H9 (cell line): ENCODE results near the gene GRIK1. TPM values are rescaled to one million over a fixed set of nuclear protein-coding genes. Genes with fewer than 3 reads are reported as not detected.

ENCODE experiments used
- DNase-seq: peaks from one replicate; pipeline ENCODE4 v3.0.0-alpha.2; 2017
- H2AFZ ChIP-seq: one replicate; pipeline ENCODE4 v1.6.1; 2013; ENCODE audit warnings: mild to moderate bottlenecking, low read length, control low read depth, moderate library complexity
- H2AK5ac ChIP-seq: 2 replicates; pipeline ENCODE4 v1.6.1; 2013; ENCODE audit warnings: low read length, control low read depth, mixed read lengths; ENCODE audit not compliant: insufficient read length
- H2BK120ac ChIP-seq: one replicate; pipeline ENCODE4 v1.6.1; 2013; ENCODE audit warnings: low read depth, mild to moderate bottlenecking, low read length, control low read depth, inconsistent platforms; ENCODE audit not compliant: poor library complexity, severe bottlenecking
- H2BK12ac ChIP-seq: 2 replicates; pipeline ENCODE4 v1.6.1; 2013; ENCODE audit warnings: low read length, control low read depth, mixed read lengths, low read depth; ENCODE audit not compliant: insufficient read length
- H2BK15ac ChIP-seq: 2 replicates; pipeline ENCODE4 v1.6.1; 2013; ENCODE audit warnings: low read depth, low read length, control low read depth
- H2BK20ac ChIP-seq: one replicate; pipeline ENCODE4 v1.6.1; 2013; ENCODE audit warnings: low read depth, mild to moderate bottlenecking, low read length, control low read depth, inconsistent platforms; ENCODE audit not compliant: poor library complexity, severe bottlenecking
- H2BK5ac ChIP-seq: 2 replicates; pipeline ENCODE4 v1.6.1; 2013; ENCODE audit warnings: low read length, control low read depth, mixed read lengths; ENCODE audit not compliant: insufficient read length
- H3K14ac ChIP-seq: 2 replicates; pipeline ENCODE4 v1.6.1; 2013; ENCODE audit warnings: low read length, control low read depth; ENCODE audit not compliant: insufficient read depth
- H3K18ac ChIP-seq: 2 replicates; pipeline ENCODE4 v1.6.1; 2013; ENCODE audit warnings: low read depth, mild to moderate bottlenecking, mixed read lengths, low read length, control low read depth; ENCODE audit not compliant: insufficient read length
- H3K23ac ChIP-seq: 2 replicates; pipeline ENCODE4 v1.6.1; 2013; ENCODE audit warnings: low read length, control low read depth, mixed read lengths, low read depth; ENCODE audit not compliant: insufficient read length
- H3K23me2 ChIP-seq: 2 replicates; pipeline ENCODE4 v1.6.1; 2013; ENCODE audit warnings: low read depth, mild to moderate bottlenecking, mixed read lengths, low read length, control low read depth; ENCODE audit not compliant: insufficient read length, poor library complexity, severe bottlenecking
- H3K27ac ChIP-seq: 2 replicates; pipeline ENCODE4 v1.5.1; 2013; ENCODE audit warnings: low read length, control low read depth, mixed read lengths, low read depth; ENCODE audit not compliant: insufficient read length
- H3K27me3 ChIP-seq: 2 replicates; pipeline ENCODE4 v1.6.1; 2013; ENCODE audit warnings: low read length, control low read depth, inconsistent platforms; ENCODE audit not compliant: insufficient read depth
- H3K4ac ChIP-seq: 2 replicates; pipeline ENCODE4 v1.6.1; 2013; ENCODE audit warnings: low read depth, mild to moderate bottlenecking, control low read depth, inconsistent platforms, low read length, moderate library complexity
- H3K4me1 ChIP-seq: 2 replicates; pipeline ENCODE4 v1.6.1; 2013; ENCODE audit warnings: low read length, control low read depth, inconsistent platforms; ENCODE audit not compliant: insufficient read depth
- H3K4me2 ChIP-seq: 2 replicates; pipeline ENCODE4 v1.6.1; 2013; ENCODE audit warnings: low read length, control low read depth, mixed read lengths; ENCODE audit not compliant: insufficient read length, insufficient read depth
- H3K56ac ChIP-seq: 2 replicates; pipeline ENCODE4 v1.6.1; 2013; ENCODE audit warnings: low read depth, mild to moderate bottlenecking, mixed read lengths, low read length, control low read depth; ENCODE audit not compliant: insufficient read length
- H3K79me1 ChIP-seq: 2 replicates; pipeline ENCODE4 v1.6.1; 2013; ENCODE audit warnings: low read depth, mild to moderate bottlenecking, moderate library complexity, low read length, control low read depth, inconsistent platforms; ENCODE audit not compliant: insufficient read depth, poor library complexity, severe bottlenecking
- H3K79me2 ChIP-seq: 2 replicates; pipeline ENCODE4 v1.6.1; 2013; ENCODE audit warnings: low read length, control low read depth, inconsistent platforms; ENCODE audit not compliant: insufficient read depth
- H3K9ac ChIP-seq: 2 replicates; pipeline ENCODE4 v1.6.1; 2013; ENCODE audit warnings: low read length, control low read depth, mixed read lengths; ENCODE audit not compliant: insufficient read length; ENCODE audit errors: extremely low read depth
- H3K9me3 ChIP-seq: one replicate; pipeline ENCODE4 v1.6.1; 2013; ENCODE audit warnings: low read depth, low read length, inconsistent platforms; ENCODE audit not compliant: control insufficient read depth
- H3T11ph ChIP-seq: one replicate; pipeline ENCODE4 v1.6.1; 2013; ENCODE audit warnings: mild to moderate bottlenecking, low read length, control low read depth, inconsistent platforms
- H4K20me1 ChIP-seq: one replicate; pipeline ENCODE4 v1.6.1; 2013; ENCODE audit not compliant: control insufficient read depth, insufficient read length, insufficient read depth
- H4K5ac ChIP-seq: 2 replicates; pipeline ENCODE4 v1.6.1; 2013; ENCODE audit warnings: low read depth, mild to moderate bottlenecking, mixed read lengths, low read length, control low read depth; ENCODE audit not compliant: insufficient read length
- H4K8ac ChIP-seq: replicated peaks from 2 replicates; pipeline ENCODE4 v1.6.1; 2013; ENCODE audit warnings: low read length, control low read depth, mixed read lengths, low read depth; ENCODE audit not compliant: insufficient read length
- H4K91ac ChIP-seq: 2 replicates; pipeline ENCODE4 v1.6.1; 2013; ENCODE audit warnings: low read depth, mild to moderate bottlenecking, moderate library complexity, mixed read lengths, low read length, control low read depth; ENCODE audit not compliant: insufficient read length
- H3K27ac Mint-ChIP-seq, 3 experiments: 2 replicates in 2 of 3; 3 replicates in 1 of 3; pipeline ENCODE4 v1.8.0; 2020 to 2021; ENCODE audit warnings: mixed read lengths in 3 of 3, mild to moderate bottlenecking in 1 of 3, moderate library complexity in 1 of 3
- H3K27me3 Mint-ChIP-seq: 2 replicates; pipeline ENCODE4 v1.8.0; 2021; ENCODE audit warnings: low read depth, mild to moderate bottlenecking, moderate library complexity, mixed read lengths
- H3K36me3 Mint-ChIP-seq, 3 experiments: 2 replicates in 2 of 3; 3 replicates in 1 of 3; pipeline ENCODE4 v1.8.0; 2020 to 2021; ENCODE audit warnings: low read depth in 3 of 3, mixed read lengths in 3 of 3; ENCODE audit not compliant: insufficient read depth in 1 of 3
- H3K4me1 Mint-ChIP-seq, 2 experiments: 2 replicates each; pipeline ENCODE4 v1.8.0; 2020; ENCODE audit warnings: mixed read lengths in 2 of 2
- H3K4me3 Mint-ChIP-seq, 2 experiments: 2 replicates in 1 of 2; 3 replicates in 1 of 2; pipeline ENCODE4 v1.8.0; 2020 to 2021; ENCODE audit warnings: mild to moderate bottlenecking in 2 of 2, mixed read lengths in 2 of 2, moderate library complexity in 1 of 2
- H3K9me3 Mint-ChIP-seq, 2 experiments: 2 replicates in 1 of 2; 3 replicates in 1 of 2; pipeline ENCODE4 v1.8.0; 2020; ENCODE audit warnings: mild to moderate bottlenecking in 2 of 2, mixed read lengths in 2 of 2, moderate library complexity in 1 of 2
- CTCF ChIP-seq: fragments of 200-600 bp; sonication (generic); conservative IDR thresholded peaks from 3 replicates; pipeline ENCODE4 v1.8.0; 2021; ENCODE audit warnings: antibody characterized with exemption, mild to moderate bottlenecking
- WGBS: extraction: QIAGEN DNeasy Blood & Tissue Kit; methylation state at CpG from one replicate; pipeline ENCODE4 v1.1.7; 2013; ENCODE audit warnings: missing lambda C conversion rate, low lambda C conversion rate, mixed read lengths; ENCODE audit not compliant: insufficient read length; ENCODE audit errors: extremely low coverage; 5-methylcytosine and 5-hydroxymethylcytosine counted together
- total RNA-seq: library from RNA; stranded (reverse); gene quantifications from 2 replicates; pipeline ENCODE4 v1.2.1, GENCODE V29; 2021

The GRIK1 gene
- total RNA-seq, 1 experiment from 2014 or later: not detected

DNA sequence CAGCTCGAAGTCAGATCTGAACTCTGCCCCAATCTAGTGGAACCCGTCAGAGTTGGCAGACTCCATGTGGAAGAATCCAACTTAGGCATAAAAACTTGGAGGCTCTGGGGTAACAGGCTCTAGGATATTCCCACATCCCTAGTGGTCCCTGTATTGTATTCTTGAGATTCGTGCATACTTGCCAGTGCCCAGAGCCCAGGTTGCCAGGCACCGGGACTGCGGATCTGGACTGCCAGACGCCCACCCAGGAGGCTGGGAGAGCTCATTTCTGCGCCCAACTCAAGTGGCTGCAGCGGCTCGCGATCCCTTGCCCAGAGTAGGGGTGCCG is 1.1 kb downstream of the GRIK1 start:
- H2BK20ac ChIP-seq: no peak overlapping the region
- H2BK15ac ChIP-seq: no peak overlapping the region
- no peak overlapping the region for H3K56ac ChIP-seq
- H3K79me2 ChIP-seq: no peaks in the 10 kb centered on the region
- peaks cover 9 to 14% of the 10 kb centered on the region in 2 experiments for H3K4me1 Mint-ChIP-seq
- H3K9me3 Mint-ChIP-seq: no peaks in the 10 kb centered on the region
- no peak overlapping the region for H2BK120ac ChIP-seq
- H3K23ac ChIP-seq: no peak overlapping the region
- no CpG with 5 or more reads among the region's 11 CpGs for WGBS
- no peak overlapping the region for H2AFZ ChIP-seq
- no peak overlapping the region for H2BK12ac ChIP-seq
- H4K91ac ChIP-seq: no peak overlapping the region
- no peak overlapping the region for H3K14ac ChIP-seq
- no peak overlapping the region for H3K27ac Mint-ChIP-seq
- H3K4me1 ChIP-seq: no peaks in the 10 kb centered on the region
- no peak overlapping the region for H3K27ac ChIP-seq
- H3K36me3 Mint-ChIP-seq: no peaks in the 10 kb centered on the region
- no peak for DNase-seq
- H3K79me1 ChIP-seq: no peaks in the 10 kb centered on the region
- peaks cover 88% of the 10 kb centered on the region for H3K27me3 Mint-ChIP-seq
- no peak overlapping the region for H4K8ac ChIP-seq
- no peak for TF ChIP-seq CTCF
- H3K27me3 ChIP-seq: peaks cover 28% of the 10 kb centered on the region
- H3K4me3 Mint-ChIP-seq: peak overlapping the region; percentile 82 to 86
- H2BK5ac ChIP-seq: no peak overlapping the region
- no peak overlapping the region for H3K9ac ChIP-seq
- no peak overlapping the region for H4K5ac ChIP-seq
- H2AK5ac ChIP-seq: no peak overlapping the region
- no peak overlapping the region for H3K18ac ChIP-seq
- no peaks in the 10 kb centered on the region for H4K20me1 ChIP-seq
- no peak overlapping the region for H3T11ph ChIP-seq
- peak overlapping the region; percentile 92 for H3K4me2 ChIP-seq
- H3K23me2 ChIP-seq: peaks cover 12% of the 10 kb centered on the region
- H3K9me3 ChIP-seq: no peaks in the 10 kb centered on the region
- H3K4ac ChIP-seq: no peak overlapping the region
